GM12892 (cell line): Measurements from ENCODE around the gene RINL.

Source experiments
- DNase-seq: peaks from one replicate; pipeline ENCODE4 v3.0.0; 2011; ENCODE audit not compliant: insufficient read length
- FAIRE-seq: peaks from 2 replicates; lab custom pipeline; 2011; peaks lifted over from hg19 to GRCh38; lab: Jason Lieb, UNC
- POLR2A ChIP-seq: IDR thresholded peaks from 2 replicates; pipeline ENCODE4 v1.6.1; 2011; ENCODE audit warnings: low read depth, low read length, control low read depth
- POLR2AphosphoS5 ChIP-seq: IDR thresholded peaks from 2 replicates; pipeline ENCODE4 v1.6.1; 2011; ENCODE audit warnings: low read depth, low read length, control low read depth
- TAF1 ChIP-seq: IDR thresholded peaks from 2 replicates; pipeline ENCODE4 v1.6.1; 2011; ENCODE audit warnings: low read depth, mild to moderate bottlenecking, control low read depth, low read length, borderline replicate concordance

The RINL gene

DNA sequence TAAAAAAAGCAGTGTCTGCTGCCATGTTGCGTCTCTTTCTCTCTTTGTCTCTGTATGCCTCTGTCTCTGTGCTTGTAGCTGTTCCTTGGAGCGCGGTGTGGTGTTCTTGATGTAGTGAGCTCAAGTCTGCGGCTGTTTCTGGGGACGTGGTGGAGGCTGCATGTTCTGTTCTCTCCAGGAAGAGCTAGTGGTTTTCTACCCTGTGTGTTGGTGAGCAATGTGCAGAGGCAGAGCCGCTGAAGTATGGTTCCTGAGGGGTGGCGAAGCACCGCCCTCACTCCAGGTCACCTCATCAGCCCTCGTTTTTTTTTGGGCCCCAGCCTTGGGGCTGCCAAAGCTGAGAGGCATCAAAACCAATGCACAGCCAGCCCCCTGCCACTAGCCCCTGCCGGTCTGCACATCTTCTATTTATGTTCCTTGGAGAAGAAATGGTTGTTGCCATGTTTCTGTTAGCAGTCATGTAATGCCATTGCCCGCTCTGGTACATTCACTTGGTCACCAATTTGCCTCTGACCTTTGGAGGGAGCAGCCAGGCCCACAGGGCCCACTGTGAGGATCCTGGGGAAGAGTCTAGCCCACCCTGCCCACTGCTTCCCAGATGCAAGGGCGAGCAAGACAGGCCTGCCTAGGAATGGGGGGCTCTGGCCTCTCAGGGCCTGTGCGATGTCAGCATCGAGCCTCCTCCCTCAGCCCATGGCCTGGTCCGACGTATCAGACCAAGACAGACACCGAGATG lies 35.5 kb downstream of the RINL start:
- no peak for FAIRE-seq

DNA sequence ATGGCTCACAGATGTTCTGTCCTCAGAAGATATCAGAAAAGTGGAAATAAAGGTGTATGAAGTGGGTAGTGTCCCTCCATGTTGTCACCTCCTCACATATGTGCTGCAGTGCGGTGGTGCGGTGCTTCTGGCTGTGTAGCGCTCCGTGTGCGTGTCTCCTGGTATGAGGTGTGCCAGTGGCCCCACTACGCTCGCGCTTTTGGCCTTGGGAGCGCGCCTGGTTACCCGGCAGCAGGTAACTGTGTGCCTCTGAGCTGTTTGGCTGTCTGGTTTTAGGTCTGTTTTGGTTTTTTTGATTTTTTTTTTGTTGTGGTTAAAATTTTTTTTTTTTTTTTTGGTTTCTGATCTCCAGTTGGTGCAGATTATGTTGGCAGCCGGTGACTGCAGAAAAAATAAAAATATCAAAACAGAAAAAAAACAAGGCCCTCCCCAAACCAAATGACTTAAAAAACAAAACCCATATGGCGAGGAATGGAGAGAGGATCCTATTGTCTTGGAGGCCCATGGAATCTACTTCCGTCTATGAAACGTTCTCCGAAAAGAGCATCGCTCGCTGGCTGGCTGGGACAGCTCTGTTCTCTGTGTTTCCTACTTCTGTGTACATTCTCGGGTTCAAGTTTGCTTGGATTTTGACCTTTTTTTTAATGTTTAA lies 36.2 kb downstream of the RINL start:
- DNase-seq, result no peak
- no peak for FAIRE-seq
- TF ChIP-seq POLR2A, result peak; percentile 20; the same call in 1 of the 2 replicates
- peak; percentile 87 for TF ChIP-seq POLR2AphosphoS5
- TF ChIP-seq TAF1, result no peak

More for the DNA sequence above, 35.5 kb downstream of the RINL start:
- DNase-seq, result no peak
- TF ChIP-seq TAF1 (no peak), POLR2A (no peak; the same call in 1 of the 2 replicates), POLR2AphosphoS5 (no peak)

DNA sequence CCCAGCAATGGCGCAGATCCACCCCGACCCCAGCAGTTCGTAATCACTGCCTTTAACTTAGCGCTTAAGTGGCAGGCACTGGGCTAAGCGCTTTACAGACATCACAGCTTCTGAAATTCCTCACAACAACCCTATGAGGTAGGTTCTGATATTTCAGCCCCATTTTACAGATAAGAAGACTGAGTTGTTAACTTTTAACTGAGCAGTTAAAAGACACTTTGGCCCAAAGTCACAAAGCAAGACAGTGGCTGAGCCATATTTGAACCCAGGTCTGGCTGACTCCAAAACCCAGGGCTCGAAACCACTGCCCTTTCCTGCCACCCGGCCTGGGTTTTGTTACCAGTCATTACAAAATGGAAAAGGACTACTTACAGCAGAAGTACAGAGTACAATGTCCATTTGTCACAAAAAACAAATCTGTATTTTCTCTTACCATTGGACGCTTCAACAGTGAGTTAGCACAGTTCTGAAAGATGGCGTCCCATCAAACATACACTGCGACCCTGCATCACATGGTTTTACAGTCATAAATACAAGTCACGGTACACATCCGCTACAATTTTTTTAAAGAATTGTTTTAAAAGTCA lies 36.8 kb downstream of the RINL start:
- DNase-seq (no peak), FAIRE-seq (peak; percentile 5)
- TF ChIP-seq POLR2A (0 out of 2 replicates have a peak, but pooled peaks have one; percentile 1), POLR2AphosphoS5 (peak; percentile 79; the same call in 1 of the 2 replicates), TAF1 (no peak)

DNA sequence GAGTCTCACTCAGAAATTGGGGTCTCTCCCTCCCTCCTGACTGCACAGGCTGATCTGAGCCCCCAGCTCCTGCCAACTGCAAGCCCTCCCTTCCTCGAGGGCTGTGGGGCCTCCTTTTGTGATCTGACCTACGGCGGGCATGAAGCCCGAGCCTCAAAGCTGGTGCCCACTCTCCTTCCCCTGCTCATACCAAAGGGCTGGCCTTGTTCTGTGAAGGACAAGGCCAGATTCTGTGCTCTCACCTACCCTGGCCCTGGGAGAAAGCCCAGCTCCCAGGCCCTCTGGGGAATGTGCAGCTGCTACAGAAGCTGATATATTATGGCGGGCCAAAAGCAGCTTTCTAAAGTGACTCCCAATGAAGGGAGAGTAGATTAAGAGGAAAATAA lies 37.5 kb downstream of the RINL start:
- DNase-seq, result no peak
- FAIRE-seq, result no peak
- TF ChIP-seq TAF1 (no peak), POLR2A (no peak; the same call in 1 of the 2 replicates), POLR2AphosphoS5 (peak; percentile 35; the same call in 1 of the 2 replicates)

DNA sequence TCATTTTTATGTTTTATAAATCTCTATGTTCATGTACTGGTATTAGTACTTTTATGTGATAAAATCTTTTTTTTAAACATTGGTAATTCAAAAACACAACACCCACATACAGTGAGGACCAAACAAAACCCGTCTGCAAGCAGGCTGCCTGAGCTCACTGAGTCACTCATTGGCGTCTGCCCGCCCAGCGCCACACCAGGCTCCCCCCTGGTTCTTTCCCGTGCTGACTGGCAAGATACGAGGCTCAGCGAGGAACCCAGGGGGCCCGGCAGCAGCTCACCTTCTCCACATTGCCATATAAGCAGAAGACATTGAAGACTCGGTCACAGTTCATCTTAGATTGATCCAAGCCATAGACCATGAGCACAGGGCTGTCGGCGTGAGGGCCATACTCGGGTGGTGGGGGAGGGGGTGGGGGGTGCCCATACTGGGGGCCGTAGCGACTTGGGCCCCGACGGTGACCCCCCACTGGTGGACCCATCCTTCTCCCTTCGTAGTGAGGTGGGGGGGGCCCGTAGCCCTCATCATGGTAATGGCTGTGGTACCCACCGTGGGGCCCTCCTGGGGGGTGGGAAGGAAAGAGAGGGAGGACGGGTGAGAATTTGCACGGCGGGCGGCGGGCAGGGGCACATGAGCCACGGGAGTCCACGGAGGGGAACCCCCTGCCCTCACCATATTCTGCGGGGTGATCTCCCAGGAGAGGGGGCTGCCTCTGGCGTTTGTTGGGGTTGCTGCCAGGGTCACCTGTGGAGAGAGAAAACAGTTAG lies 38.1 kb downstream of the RINL start:
- no peak for TF ChIP-seq TAF1
- TF ChIP-seq POLR2AphosphoS5, result peak; percentile 42; the same call in 1 of the 2 replicates
- TF ChIP-seq POLR2A, result no peak; the same call in none of the 2 replicates
- FAIRE-seq (no peak), DNase-seq (no peak)

DNA sequence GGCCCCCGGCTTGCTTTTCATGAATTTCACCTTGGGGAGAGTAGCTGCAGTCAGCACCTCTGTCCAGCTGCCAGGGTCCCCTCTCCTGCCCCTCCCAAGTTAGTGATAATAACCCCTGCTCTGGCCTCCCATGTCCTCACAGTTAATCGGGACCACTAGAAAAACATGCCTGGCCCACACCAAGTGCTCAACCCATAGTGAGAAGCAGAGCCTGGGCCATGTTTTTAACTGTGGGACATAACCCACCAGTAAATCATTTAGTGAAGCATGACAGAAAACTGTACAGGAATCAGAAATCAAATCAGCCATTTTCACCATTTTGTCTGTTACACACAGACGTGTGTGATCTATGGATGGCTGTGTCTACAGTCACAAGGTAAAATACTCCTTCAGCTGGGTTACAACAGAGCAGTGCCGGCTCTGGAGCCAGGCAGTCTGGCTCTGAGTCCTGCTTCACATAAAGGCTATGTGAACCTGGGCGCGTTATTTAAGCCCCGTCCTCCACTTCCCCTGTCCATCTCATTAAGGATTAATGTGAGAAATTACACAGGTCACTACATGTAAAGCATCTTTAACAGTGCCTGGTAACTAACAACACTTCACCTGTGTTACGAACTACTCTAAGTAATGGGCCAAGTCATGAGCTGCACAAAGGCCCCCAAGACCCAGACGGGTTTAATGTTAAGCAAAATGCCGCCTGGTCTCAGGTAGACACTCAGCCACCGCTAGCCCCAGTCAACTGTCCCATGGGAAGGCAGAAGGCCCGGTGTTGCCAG lies 38.9 kb downstream of the RINL start:
- no peak for DNase-seq
- no peak for FAIRE-seq
- no peak; the same call in none of the 2 replicates for TF ChIP-seq POLR2AphosphoS5
- no peak for TF ChIP-seq TAF1
- no peak for TF ChIP-seq POLR2A

DNA sequence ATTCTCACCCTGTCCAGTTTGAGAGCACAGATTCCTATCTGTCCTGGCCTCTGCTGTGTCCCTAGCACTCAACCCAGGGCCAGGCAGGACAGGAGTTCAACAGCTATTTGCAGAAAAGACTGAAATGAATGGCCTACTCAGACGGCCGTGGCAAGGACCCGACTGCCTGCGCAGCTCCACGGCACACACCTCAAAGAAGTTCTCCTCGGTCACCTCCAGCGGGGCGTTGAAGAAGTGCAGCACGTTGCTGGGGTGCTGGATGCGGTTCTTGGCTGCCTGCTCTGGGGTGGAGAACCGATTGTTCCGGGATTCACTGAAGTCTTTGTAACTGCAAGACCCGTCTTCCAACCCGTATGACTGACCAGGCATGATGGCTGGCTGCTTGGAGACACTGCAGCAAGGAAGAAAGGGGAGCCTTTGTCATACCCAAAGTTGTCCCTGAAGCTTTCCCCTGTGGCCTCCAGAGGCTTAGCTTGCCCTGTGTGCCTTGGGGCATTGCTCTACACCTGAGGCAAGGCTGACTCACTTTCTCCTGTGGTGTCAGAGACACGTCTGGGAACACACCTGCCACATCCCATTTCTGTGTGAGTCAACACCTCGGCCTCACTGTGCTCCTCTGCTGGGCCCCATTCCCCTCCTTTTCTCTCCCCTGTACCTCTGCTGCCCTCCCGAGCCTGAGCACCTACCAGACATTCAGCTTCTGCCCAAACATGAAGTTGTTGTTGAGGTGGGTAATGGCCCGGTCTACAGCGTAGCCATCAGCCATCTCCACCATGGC lies 39.7 kb downstream of the RINL start:
- no peak for FAIRE-seq
- TF ChIP-seq POLR2AphosphoS5 (peak; percentile 90), TAF1 (no peak), POLR2A (peak; percentile 70)
- DNase-seq, result no peak

DNA sequence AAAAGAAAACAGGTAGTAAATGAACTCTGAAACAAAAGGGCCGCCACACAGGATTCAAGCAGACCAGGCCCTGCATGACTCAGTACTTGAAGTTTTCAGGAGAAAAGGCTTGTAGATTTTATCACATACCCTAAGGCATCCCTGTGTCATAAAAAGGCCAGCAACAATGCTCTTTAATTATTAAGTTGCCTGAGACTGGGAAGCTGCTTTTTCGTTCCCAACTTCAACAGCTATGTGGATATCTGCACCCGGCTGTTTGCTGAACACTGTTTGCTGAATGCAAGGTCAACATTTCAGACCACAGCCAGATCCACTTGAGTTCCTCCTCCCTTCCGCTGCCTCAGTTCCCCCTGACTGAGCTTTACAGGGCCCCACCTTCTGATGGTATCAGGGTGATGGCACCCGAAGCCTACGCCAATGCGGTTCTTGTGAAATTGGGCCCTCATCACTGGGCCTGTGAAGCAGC lies 40.4 kb downstream of the RINL start:
- no peak for FAIRE-seq
- no peak for DNase-seq
- TF ChIP-seq POLR2AphosphoS5 (no peak; the same call in 1 of the 2 replicates), TAF1 (no peak), POLR2A (no peak)

DNA sequence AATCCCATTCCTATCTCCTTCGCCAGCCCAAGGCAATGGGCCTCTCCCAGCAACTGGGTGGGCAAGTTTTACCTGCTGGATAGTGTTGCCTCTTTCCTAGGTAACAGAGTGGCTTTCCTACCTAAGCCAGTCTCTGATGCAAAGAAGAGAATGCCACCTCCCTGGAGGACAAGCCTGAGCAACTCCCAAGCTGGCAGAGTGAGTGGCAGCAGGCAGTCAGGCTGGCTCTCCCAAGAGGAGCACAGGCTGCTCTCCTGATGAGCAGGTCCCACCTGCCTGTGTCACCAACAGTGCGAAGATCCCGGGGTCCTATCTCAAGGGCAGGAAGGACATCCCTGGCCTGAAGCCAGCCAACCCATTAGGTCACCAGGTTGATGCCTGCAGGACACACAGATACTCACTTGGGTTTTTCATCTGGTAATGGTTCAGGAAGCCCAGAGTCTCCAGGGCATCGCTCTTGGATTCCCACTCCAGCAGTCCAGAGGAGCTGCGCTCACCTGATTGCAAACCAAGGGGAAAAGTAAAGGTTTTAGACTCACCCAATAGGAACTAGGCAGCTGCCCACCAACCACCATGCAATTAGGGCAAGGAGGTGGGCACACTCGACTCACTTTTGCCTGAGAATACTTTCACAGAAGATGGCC lies 41.0 kb downstream of the RINL start:
- TF ChIP-seq TAF1 (no peak), POLR2A (peak; percentile 48)
- DNase-seq, result no peak
- FAIRE-seq, result no peak
